PFSK-1 (cell line): Measurements from ENCODE around the gene SAP25.

Source experiments
- POLR2AphosphoS5 ChIP-seq: IDR thresholded peaks from 2 replicates; pipeline ENCODE4 v1.6.1; 2012; ENCODE audit warnings: low read depth, mild to moderate bottlenecking, control low read depth, low read length, moderate library complexity
- SIN3A ChIP-seq: IDR thresholded peaks from 2 replicates; pipeline ENCODE4 v1.6.1; 2012; ENCODE audit warnings: mild to moderate bottlenecking, low read length, moderate library complexity, borderline replicate concordance; ENCODE audit not compliant: insufficient read depth
- TAF1 ChIP-seq: IDR thresholded peaks from 2 replicates; pipeline ENCODE4 v1.6.1; 2012; ENCODE audit warnings: low read length, control low read depth, borderline replicate concordance; ENCODE audit not compliant: insufficient read depth

DNA sequence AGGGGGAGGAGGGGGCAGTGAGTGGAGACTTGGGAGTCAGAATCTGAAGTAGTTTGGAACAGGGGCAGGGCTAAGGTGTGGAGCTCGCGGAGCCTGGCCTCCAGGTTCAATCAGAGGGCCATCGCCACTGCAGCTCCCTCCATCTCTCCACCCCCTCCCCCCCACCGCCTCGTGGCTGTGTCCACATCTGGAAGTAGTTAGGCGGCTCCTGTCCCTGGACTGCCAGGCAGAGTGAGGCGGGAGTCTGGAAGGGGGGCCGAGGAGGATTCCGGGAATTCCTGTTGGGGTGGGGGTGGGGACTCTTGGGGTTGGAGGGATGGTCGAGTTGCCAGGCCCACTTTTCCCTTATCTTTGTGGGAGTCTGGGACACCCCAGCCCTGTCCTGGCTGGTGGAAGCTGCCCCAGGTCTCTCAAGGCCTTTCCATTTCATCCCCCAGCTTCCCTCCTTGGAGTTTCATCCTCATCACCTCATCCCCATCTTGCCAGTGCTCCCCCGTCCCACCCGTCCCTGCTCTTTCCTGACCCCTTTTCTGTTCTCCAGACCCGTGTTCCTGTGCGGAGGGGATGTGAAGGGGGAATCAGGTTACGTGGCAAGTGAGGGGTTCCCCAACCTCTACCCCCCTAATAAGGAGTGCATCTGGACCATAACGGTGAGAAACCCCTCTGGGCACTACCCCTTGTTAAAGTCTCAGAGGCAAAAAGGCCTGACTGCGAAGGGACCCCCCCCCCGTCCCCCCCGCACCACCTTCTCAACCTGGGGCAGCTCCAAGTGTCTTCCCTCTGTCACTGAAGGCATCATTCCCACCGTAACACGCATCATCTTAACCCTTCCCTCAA lies 29.4 kb upstream of the SAP25 start:
- TF ChIP-seq POLR2AphosphoS5: peak; percentile 81
- peak; percentile 69; the same call in 1 of the 2 replicates for TF ChIP-seq SIN3A
- 0 out of 2 replicates have a peak, but pooled peaks have one; percentile 73 for TF ChIP-seq TAF1
